Measurements from ENCODE around the gene ITPRIPL2. TPM values are rescaled to one million over a fixed set of nuclear protein-coding genes. Genes with fewer than 3 reads are reported as not detected.
A peak's percentile ranks its signal among the peaks of the same experiment; 100 is the strongest.

ITPRIPL2 gene
- total and polyA plus RNA-seq, 2 of the 13 experiments (the other 11 are each of a cell fraction or from before 2014, with no cell fraction given): 5.9 to 12.6 TPM

- TF ChIP-seq USF2 (IDR thresholded peaks at IDR 0.05; ENCODE audit: low read depth, low read length): no peak
- TF ChIP-seq USF2 (CRISPR knock-in tag; IDR thresholded peaks at IDR 0.05; ENCODE audit: borderline replicate concordance): no peak
- no peak for TF ChIP-seq ZC3H4 (CRISPR knock-in tag; IDR thresholded peaks at IDR 0.05; ENCODE audit: borderline replicate concordance)
- peak; percentile 81 for TF ChIP-seq ARID5B (CRISPR knock-in tag; IDR thresholded peaks at IDR 0.05)
- TF ChIP-seq ZNF276 (CRISPR knock-in tag; IDR thresholded peaks at IDR 0.05; ENCODE audit: low read depth): no peak
- no peak for TF ChIP-seq ZNF543 (CRISPR knock-in tag; IDR thresholded peaks at IDR 0.05)
- TF ChIP-seq ZNF747 (CRISPR knock-in tag; IDR thresholded peaks at IDR 0.05; ENCODE audit: borderline replicate concordance): no peak
- no peak for TF ChIP-seq ZNF713 (CRISPR knock-in tag; IDR thresholded peaks at IDR 0.05)
- no peak; the same call in 1 of the 2 replicates for TF ChIP-seq ZNF430 (CRISPR knock-in tag; IDR thresholded peaks at IDR 0.05)
- peak; percentile 96 for TF ChIP-seq ESRRA (CRISPR knock-in tag; IDR thresholded peaks at IDR 0.05; ENCODE audit: low read depth)
- no peak for TF ChIP-seq XBP1 (CRISPR knock-in tag; IDR thresholded peaks at IDR 0.05)
- TF ChIP-seq RFXAP (CRISPR knock-in tag; IDR thresholded peaks at IDR 0.05; ENCODE audit: borderline replicate concordance): no peak
- no peak for TF ChIP-seq ZNF101 (CRISPR knock-in tag; IDR thresholded peaks at IDR 0.05; ENCODE audit: borderline replicate concordance, low read depth)
- TF ChIP-seq ZNF512 (CRISPR knock-in tag; IDR thresholded peaks at IDR 0.05): no peak
- TF ChIP-seq TEAD2 (CRISPR knock-in tag; IDR thresholded peaks at IDR 0.05): no peak
- no peak for TF ChIP-seq TCF7L2 (IDR thresholded peaks at IDR 0.05; ENCODE audit: low read depth, low read length)
- TF ChIP-seq IRF9 (CRISPR knock-in tag; IDR thresholded peaks at IDR 0.05; ENCODE audit: borderline replicate concordance): peak; percentile 69; the same call in 1 of the 2 replicates
Measured at GRCh38 chr16:19123535-19124178, 9.9 kb downstream of the ITPRIPL2 start (continued).

Data from HepG2 (cell line).